Neural progenitor cell (in vitro differentiated cells): ENCODE results near the gene PIGC. TPM values are rescaled to one million over a fixed set of nuclear protein-coding genes. Genes with fewer than 3 reads are reported as not detected.

Experiments used
- DNase-seq: peaks from one replicate; pipeline ENCODE4 v3.0.0-alpha.2; 2016; ENCODE audit warnings: low spot score
- H2AFZ ChIP-seq: fragments of 200-600 bp; sonication (generic); replicated peaks from 2 replicates; pipeline ENCODE4 v1.6.1; 2016; ENCODE audit warnings: antibody characterized with exemption
- H3F3A ChIP-seq: fragments of 200-600 bp; sonication (generic); 2 replicates; pipeline ENCODE4 v1.6.1; 2016; ENCODE audit warnings: antibody characterized with exemption, low read depth
- H3K27ac ChIP-seq: fragments of 200-600 bp; sonication (generic); 2 replicates; pipeline ENCODE4 v1.5.1; 2016; ENCODE audit warnings: mild to moderate bottlenecking
- H3K27me3 ChIP-seq: fragments of 200-600 bp; sonication (generic); 2 replicates; pipeline ENCODE4 v1.6.1; 2016; ENCODE audit warnings: mild to moderate bottlenecking, moderate library complexity
- H3K36me3 ChIP-seq: fragments of 200-600 bp; sonication (generic); 2 replicates; pipeline ENCODE4 v1.5.1; 2016
- H3K4me1 ChIP-seq: fragments of 200-600 bp; sonication (generic); 2 replicates; pipeline ENCODE4 v1.6.1; 2016; ENCODE audit warnings: mixed run types
- H3K4me2 ChIP-seq: fragments of 200-600 bp; sonication (generic); 2 replicates; pipeline ENCODE4 v1.6.1; 2016
- H3K4me3 ChIP-seq: fragments of 200-600 bp; sonication (generic); 2 replicates; pipeline ENCODE4 v1.5.1; 2016
- H3K79me2 ChIP-seq: fragments of 200-600 bp; sonication (generic); 2 replicates; pipeline ENCODE4 v1.6.1; 2016; ENCODE audit warnings: low read depth
- H3K9ac ChIP-seq: fragments of 200-600 bp; sonication (generic); 2 replicates; pipeline ENCODE4 v1.6.1; 2016
- H3K9me3 ChIP-seq: fragments of 200-600 bp; sonication (generic); 2 replicates; pipeline ENCODE4 v1.5.1; 2016; ENCODE audit warnings: low read depth
- H4K20me1 ChIP-seq: fragments of 200-600 bp; sonication (generic); 2 replicates; pipeline ENCODE4 v1.6.1; 2016; ENCODE audit warnings: low read depth
- H3K27ac Mint-ChIP-seq: 3 replicates; pipeline ENCODE4 v1.8.0; 2021; ENCODE audit warnings: mixed read lengths
- H3K27me3 Mint-ChIP-seq: 2 replicates; pipeline ENCODE4 v1.8.0; 2022; ENCODE audit warnings: low read depth, mild to moderate bottlenecking, inconsistent platforms, moderate library complexity, mixed read lengths; ENCODE audit not compliant: insufficient read depth
- H3K36me3 Mint-ChIP-seq: 3 replicates; pipeline ENCODE4 v1.8.0; 2021; ENCODE audit warnings: mixed read lengths
- H3K4me1 Mint-ChIP-seq: 3 replicates; pipeline ENCODE4 v1.8.0; 2021; ENCODE audit warnings: mixed read lengths
- H3K4me3 Mint-ChIP-seq: 3 replicates; pipeline ENCODE4 v1.8.0; 2021; ENCODE audit warnings: mild to moderate bottlenecking, moderate library complexity, mixed read lengths
- H3K9me3 Mint-ChIP-seq: 3 replicates; pipeline ENCODE4 v1.8.0; 2020; ENCODE audit warnings: mixed read lengths
- CTCF ChIP-seq: fragments of 200-600 bp; sonication (generic); IDR thresholded peaks from 2 replicates; pipeline ENCODE4 v1.5.1; 2017; ENCODE audit warnings: antibody characterized with exemption, mild to moderate bottlenecking
- EZH2 ChIP-seq: fragments of 200-600 bp; sonication (generic); IDR thresholded peaks from 2 replicates; pipeline ENCODE4 v1.6.1; 2017; ENCODE audit warnings: antibody characterized with exemption, mild to moderate bottlenecking, moderate library complexity
- EZH2phosphoT487 ChIP-seq: fragments of 200-600 bp; sonication (generic); IDR thresholded peaks from 2 replicates; pipeline ENCODE4 v1.6.1; 2017; ENCODE audit warnings: antibody characterized with exemption
- total RNA-seq: library from RNA; depleted of rRNA; stranded (reverse); fragments of >200 nt; gene quantifications from 2 replicates; pipeline ENCODE4 v1.2.3, GENCODE V29; 2015; ENCODE audit warnings: low replicate concordance

Gene PIGC
- total RNA-seq, 1 donor from 2014 or later: 39.4 TPM

- H3K9me3 ChIP-seq: no peaks in the 10 kb centered on the region
- DNase-seq: no peak
- no peak overlapping the region for H2AFZ ChIP-seq
- no peak overlapping the region for H3K27ac ChIP-seq
- no peaks in the 10 kb centered on the region for H4K20me1 ChIP-seq
- H3K27me3 ChIP-seq: no peaks in the 10 kb centered on the region
- no peaks in the 10 kb centered on the region for H3K4me1 ChIP-seq
- H3K79me2 ChIP-seq: no peaks in the 10 kb centered on the region
- no peaks in the 10 kb centered on the region for H3K36me3 ChIP-seq
- no peak overlapping the region for H3K4me2 ChIP-seq
- Mint-ChIP-seq H3K36me3 (no peaks in the 10 kb centered on the region), H3K27ac (no peak overlapping the region), H3K27me3 (peaks cover 2% of the 10 kb centered on the region), H3K4me1 (no peaks in the 10 kb centered on the region), H3K9me3 (no peaks in the 10 kb centered on the region), H3K4me3 (no peak overlapping the region)
- TF ChIP-seq EZH2phosphoT487: no peak
- no peak for TF ChIP-seq EZH2
- TF ChIP-seq CTCF: no peak
- no peak overlapping the region for H3K9ac ChIP-seq
- H3K4me3 ChIP-seq: no peak overlapping the region
- H3F3A ChIP-seq: no peaks in the 10 kb centered on the region
Measured at GRCh38 chr1:172411791-172412338, 32.0 kb downstream of the PIGC start.

- no peak overlapping the region for H3K4me3 Mint-ChIP-seq
- no peaks in the 10 kb centered on the region for H3K36me3 ChIP-seq
- TF ChIP-seq CTCF: no peak
- no peak for TF ChIP-seq EZH2
- TF ChIP-seq EZH2phosphoT487: no peak
- no peak overlapping the region for H2AFZ ChIP-seq
- no peak for DNase-seq
- no peaks in the 10 kb centered on the region for H3K4me1 ChIP-seq
- no peak overlapping the region for H3K4me3 ChIP-seq
- no peaks in the 10 kb centered on the region for H3K4me1 Mint-ChIP-seq
- no peaks in the 10 kb centered on the region for H3K36me3 Mint-ChIP-seq
- H3K9me3 Mint-ChIP-seq: no peaks in the 10 kb centered on the region
- H3K27me3 Mint-ChIP-seq: peaks cover 2% of the 10 kb centered on the region
- no peak overlapping the region for H3K9ac ChIP-seq
- no peaks in the 10 kb centered on the region for H3K79me2 ChIP-seq
- H3K4me2 ChIP-seq: no peak overlapping the region
- H3K27me3 ChIP-seq: no peaks in the 10 kb centered on the region
- no peak overlapping the region for H3K27ac ChIP-seq
- no peak overlapping the region for H3K27ac Mint-ChIP-seq
- no peaks in the 10 kb centered on the region for H4K20me1 ChIP-seq
- no peaks in the 10 kb centered on the region for H3F3A ChIP-seq
- no peaks in the 10 kb centered on the region for H3K9me3 ChIP-seq
Measured at GRCh38 chr1:172410027-172410426, 33.8 kb downstream of the PIGC start.

GRCh38 chr1:172408958-172409357, 34.9 kb downstream of the PIGC start:
- Histone ChIP-seq H3K4me2 (no peak overlapping the region), H3K79me2 (no peaks in the 10 kb centered on the region), H3K9ac (no peak overlapping the region), H3K27me3 (no peaks in the 10 kb centered on the region), H3F3A (no peaks in the 10 kb centered on the region), H3K27ac (no peak overlapping the region), H4K20me1 (no peaks in the 10 kb centered on the region), H3K9me3 (no peaks in the 10 kb centered on the region), H3K4me1 (no peaks in the 10 kb centered on the region), H3K4me3 (no peak overlapping the region), H3K36me3 (no peaks in the 10 kb centered on the region), H2AFZ (no peak overlapping the region)
- Mint-ChIP-seq H3K36me3 (no peaks in the 10 kb centered on the region), H3K27ac (no peak overlapping the region), H3K9me3 (no peaks in the 10 kb centered on the region), H3K4me3 (no peak overlapping the region), H3K4me1 (no peaks in the 10 kb centered on the region), H3K27me3 (peaks cover 2% of the 10 kb centered on the region)
- DNase-seq: no peak
- TF ChIP-seq CTCF (no peak), EZH2phosphoT487 (no peak), EZH2 (no peak)
